DMS 273 treated with DMSO at 0.1 percent for 48 hours (cell line): ENCODE measurements around the gene PRKCD.

Experiments
- DNase-seq: peaks from one replicate; lab custom pipeline; 2025; lab: John Stamatoyannopoulos, UW

PRKCD gene

DNA sequence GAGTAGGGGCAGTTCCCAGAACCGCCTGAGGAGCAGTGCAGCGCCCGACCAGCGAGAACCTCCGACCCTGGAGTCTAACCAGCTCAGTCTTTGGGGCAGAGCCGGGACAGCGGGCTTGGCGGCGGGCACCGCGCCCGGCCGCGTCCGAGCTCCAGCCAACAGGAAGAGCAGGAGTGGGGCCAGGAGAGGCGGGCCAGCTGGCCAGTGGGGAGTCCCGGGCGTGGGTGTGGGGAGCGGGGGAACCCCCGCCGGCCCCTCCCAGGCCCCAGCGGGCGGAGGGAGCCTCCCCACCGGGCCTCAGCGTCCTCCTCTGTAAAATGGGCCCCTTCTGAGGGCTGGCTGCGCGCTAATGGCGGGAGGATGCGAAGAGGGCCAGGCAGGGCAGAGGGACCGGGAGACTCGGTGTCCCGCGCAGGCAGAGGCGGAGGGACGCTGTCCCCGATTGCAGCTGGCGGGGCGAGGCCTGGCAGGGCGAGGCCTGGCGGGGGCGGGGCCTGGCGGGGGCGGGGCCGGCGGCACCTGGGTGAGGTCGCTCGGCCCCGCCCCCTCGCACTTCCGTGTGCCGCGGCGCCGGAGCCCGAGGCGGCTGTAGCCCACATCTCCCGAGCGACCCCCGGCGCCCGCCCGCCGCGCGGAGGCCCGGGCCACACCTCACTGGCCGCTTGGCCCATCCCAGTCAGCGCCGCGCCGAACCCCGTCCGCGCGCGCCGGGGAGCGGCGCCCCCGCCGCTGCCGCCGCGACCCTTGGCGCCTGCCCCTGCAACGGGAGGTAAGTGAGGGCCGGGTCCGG lies at the start of gene PRKCD:
TSS of gene PRKCD (plus strand) at position 550 of the 790 bp plus-strand sequence. CDS start 17,214 bp downstream, outside the sequence.
- DNase-seq = peak; percentile 35

- no peak for DNase-seq
These were observed 49.2 kb upstream of the PRKCD start for GRCh38 chr3:53111822-53112221.

DNA sequence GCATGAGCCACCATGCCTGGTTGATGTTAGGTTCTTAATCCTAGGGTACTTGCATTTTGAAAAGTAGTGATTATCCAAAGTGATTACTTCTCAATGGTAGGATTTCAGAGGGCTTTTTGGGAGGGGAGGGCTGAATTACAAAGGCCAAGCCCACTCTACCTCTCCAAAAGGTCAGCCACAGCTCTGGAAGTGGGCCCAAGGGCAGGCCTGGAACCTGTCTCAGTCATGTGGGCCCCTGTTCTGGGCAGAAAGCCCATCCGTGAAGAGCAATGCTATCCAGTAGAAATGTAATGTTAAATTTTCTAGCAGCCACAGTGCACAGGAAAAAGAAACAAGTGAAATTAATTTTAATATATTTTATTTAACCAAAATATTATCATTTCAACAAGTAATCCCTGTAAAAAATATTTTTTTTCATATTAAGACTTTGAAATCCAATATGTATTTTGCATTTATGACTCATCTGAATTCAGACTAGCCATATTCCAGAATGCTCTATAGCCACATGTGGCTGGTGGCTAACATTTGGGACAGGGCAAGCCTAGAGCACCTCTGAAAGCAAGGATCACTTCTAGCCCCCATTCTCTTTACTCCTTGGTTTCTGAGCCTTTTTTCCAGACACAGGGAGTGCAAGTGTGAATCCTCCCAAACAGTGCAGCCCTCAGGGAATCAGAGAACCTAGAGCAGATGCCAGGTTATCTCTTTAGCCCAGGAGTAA lies 47.6 kb upstream of the PRKCD start:
- DNase-seq = no peak

DNA sequence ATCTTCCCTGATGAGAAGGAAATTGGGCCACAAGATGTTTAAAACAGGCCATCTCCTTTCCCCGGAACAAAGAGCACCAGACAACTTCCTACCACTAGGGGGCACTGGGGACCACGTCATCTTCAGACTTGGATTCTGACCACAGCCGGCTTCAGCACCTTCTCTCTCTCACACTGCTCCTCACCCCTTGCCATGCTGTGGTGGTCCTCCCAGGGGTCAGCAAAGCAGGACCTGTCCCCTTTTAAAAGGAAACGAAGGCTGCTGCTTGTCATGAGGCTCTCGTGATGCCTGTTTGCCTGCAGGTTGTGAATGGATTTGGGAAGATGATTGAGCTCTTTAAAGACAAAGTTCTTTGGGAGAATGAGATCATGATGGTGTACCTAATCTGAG lies 47.0 kb upstream of the PRKCD start:
- DNase-seq = peak; percentile 34

DNA sequence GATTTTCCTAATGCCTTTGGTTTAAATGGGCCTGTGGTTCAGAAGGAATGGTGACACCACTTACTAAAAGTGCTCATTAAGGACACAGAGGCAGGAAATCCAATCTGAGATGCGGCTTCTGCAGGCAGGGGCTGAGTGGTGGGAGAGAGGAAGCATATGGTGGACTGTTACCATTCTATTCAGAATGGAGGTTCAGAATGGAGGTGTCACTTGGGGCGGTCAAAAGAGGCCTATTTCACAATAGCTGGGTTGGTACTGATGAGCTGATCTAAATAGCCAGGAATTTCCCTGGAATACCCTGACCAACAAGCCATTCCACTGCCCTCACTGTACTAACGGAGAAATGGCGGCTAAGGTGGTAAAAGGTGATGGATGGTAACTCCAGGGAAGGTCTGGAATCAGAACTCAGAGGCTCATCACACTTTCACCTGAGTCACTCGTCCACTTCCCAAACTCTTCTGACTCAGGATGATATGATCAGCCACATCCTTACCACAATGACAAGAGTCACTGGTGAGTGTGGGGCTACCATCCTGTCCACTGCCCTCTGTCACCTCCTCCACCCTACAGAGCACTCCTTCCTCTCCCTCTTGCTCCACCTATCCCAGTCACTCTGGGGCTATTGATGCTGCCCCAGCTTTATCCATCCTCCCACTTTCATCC lies 46.5 kb upstream of the PRKCD start:
- DNase-seq = no peak

DNA sequence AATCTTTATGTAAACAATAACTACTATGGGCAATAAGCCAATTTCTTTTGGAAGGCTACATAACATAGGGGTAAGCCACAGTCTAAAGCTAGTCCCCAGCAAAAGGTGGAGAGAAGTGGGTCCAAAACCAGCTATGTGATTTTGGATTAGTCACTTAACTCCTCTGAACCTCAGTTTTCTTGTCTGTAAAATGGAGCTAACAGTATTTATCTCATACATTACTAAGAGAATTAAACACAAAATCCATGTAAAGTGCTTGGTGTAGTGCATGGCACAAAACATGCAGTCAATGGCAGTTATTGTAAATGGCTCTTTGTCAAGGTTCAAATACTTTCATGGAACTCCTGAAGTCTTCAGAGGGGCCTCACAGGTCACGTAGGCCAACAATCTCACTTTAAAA lies 44.1 kb upstream of the PRKCD start:
- no peak for DNase-seq

GRCh38 chr3:53120336-53120735 lies 40.7 kb upstream of the PRKCD start:
- DNase-seq = no peak

DNA sequence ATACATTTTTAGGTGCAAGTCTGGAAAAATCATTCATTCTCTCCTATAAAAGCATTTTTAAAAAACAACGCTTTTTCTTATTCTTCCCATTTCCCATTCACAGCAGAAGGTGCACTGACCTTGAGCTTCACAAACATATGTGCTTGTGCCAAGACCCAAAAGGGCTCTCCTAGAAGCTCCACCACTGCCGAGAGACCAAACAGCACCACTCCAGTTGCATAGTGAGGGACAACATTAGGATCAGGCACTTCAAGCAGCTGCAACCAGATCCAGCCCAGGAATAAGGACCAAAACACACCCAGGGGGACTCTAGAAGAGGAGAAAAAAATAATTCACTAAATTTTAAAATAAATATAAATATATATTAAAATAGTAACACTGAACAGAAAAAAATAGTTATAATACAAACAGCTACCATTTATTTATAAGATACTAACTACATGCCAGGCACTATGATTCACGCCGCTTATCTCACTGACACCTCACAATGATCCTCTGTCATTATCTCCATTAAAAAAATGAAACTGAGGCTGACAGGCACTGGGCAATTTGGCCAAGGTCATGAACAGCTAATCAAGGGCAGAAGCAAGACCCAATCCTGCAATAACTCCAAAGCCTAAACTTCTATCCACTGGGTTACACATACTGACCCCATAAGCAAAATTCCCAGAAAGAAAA lies 38.6 kb upstream of the PRKCD start:
- no peak for DNase-seq

GRCh38 chr3:53122933-53123305 lies 38.1 kb upstream of the PRKCD start:
- DNase-seq = no peak

GRCh38 chr3:53123510-53123909 lies 37.5 kb upstream of the PRKCD start:
- DNase-seq = no peak

DNA sequence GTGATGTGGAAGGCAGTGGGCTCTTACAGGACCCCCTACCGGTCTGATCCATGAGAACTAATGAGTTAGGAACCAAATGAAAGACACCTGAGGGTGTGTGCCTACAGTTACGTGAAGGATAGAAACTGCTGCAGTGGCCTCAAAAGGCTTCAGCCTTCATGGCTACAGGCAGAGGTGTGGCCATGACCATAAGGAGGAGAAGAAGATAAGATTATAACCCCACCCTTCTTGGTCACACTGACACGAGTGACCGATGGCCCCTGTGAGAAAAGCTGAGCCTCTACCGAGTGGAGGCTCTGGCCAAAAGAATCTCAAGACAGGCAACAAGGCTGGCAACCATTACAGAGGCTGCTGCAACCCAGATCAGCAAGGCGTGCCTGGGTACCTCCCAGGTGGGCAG lies 37.1 kb upstream of the PRKCD start:
- no peak for DNase-seq

DNA sequence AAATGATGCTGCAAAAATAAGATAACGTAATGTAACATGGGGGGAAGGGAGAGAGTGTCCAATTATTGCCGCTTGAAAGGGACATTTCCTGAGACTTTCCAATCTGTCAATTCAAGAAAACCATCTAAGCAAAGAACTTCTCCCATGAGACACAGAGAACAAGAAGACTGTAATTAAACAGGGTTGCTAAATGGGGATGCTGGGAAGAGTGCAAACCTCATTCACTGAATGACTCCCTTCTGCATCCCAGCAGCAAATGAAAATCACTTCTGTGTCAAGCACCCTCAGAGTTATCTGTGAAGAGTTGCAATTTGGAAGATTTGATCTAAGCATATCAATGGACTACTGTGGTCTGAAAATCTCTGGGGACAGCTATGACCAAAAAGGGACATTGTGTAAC lies 34.4 kb upstream of the PRKCD start:
- DNase-seq = no peak

- no peak for DNase-seq
These were observed 31.7 kb upstream of the PRKCD start for GRCh38 chr3:53129344-53129743.

GRCh38 chr3:53130179-53131061 lies 30.6 kb upstream of the PRKCD start, which contains the start of gene RFT1:
TSS of gene RFT1 (minus strand) at chr3:53130435. CDS start at chr3:53130400, 35 bp downstream.
- peak; percentile 79 for DNase-seq

GRCh38 chr3:53131096-53131495 lies 29.9 kb upstream of the PRKCD start:
- DNase-seq = no peak

DNA sequence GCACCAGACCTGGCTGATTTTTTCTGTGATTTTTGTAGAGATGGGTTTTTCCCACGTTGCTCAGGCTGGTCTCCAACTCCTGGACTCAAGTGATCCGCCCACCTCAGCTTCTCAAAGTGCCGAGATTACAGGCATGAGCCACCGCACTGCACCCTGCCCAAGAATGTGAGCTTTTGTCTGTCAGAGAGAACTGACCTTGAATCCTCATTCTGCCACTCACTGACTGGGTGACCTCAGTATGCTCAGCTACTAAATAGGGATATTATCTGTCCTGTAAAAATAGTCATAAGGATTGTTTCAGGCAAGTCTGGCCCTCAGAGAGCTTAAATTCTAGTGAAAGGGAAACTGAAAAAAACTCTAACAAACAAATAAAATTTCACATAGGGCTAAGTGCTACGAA lies 28.7 kb upstream of the PRKCD start:
- DNase-seq = no peak

- peak; percentile 14 for DNase-seq
These were observed 26.3 kb upstream of the PRKCD start for GRCh38 chr3:53134631-53135232.

- DNase-seq = no peak
These were observed 23.8 kb upstream of the PRKCD start for GRCh38 chr3:53137221-53137620.

DNA sequence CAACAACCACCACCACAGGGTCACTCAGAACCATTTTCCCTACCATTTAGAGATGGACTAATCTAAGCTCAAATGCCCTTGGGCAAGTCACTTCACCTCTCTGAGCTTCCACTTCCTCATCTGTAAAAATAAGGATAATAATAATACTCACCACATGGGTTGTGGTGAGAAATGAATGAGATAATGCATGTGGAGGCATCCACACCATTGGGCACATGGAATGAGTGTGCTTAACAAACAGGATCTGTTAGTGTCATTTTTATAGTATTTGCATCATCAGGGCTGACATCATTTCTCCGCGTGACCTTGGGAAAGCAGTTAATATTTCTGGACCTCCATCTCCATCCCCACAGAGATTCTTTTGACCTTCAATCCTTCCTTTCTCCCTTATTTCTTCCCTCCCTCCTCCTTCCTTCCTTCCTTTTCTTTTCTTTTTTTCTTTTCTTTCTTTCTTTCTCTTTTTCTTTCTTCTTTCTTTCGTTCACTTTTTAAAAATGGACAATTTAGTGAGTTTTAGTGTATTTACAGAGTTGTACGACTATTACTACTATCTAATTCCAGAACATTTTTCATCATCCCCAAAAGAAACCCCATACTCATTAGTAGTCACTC lies 23.1 kb upstream of the PRKCD start:
- no peak for DNase-seq
